HG03196 (cell line): ENCODE measurements around the gene CCDC160.

Experiments used
- ATAC-seq: cut with Tn5 transposase; IDR thresholded peaks from one replicate; pipeline ENCODE4 v1.9.1; 2021; ENCODE audit not compliant: unreplicated experiment

CCDC160 gene

DNA sequence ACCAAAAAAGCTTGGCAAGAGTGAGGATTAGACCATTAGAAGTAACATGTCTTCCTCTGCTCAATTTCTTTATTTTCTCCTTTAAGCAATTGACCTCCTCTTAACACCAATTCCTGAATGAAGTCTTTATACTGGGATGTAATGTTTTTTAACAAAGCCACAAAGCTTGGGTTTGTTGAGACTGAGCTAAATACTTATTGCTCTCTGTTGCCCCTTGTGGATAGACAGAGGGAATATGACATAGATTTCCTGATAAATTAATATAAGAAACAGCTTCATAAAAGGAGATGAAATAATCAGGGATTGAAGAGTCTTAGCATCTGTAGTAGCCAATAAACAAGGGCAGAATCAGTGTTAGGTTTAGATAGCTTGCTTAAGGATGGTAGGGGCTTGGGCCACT, 57.6 kb downstream of the CCDC160 start:
- ATAC-seq: no peak
